Activated T-helper 1 cell treated with Interleukin-2 at 50 U/mL for 16 hours (primary cell): ENCODE results near the gene FGGY.
"Not testable (repeated sequence)": the region's sequence is repeated elsewhere in the genome, so short reads cannot be mapped to it uniquely, and the experiment has no call there.

Source experiments
- DNase-seq: peaks from one replicate; pipeline ENCODE4 v3.0.0-alpha.2; 2020; ENCODE audit warnings: low read depth

Gene FGGY

DNA sequence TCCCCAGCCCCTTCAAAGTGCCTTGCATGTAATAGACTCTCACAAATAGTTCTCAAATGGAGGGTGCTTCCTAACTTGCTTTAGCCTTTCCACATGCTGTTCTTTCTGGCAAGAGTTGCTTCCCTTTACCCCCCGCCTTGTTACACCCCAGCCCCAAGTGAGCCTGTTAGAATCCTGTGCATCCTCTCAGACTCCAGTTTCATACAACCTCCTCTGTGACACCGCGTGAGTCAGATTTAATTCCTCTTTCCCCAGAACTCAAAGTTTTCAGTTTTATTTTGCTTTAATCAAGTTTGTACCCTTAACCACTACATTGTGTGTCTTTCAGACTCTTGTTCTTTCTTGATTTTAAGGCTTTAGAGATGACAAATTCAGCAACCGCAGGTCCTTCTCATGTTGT is 283.4 kb downstream of the FGGY start:
- no peak for DNase-seq

DNA sequence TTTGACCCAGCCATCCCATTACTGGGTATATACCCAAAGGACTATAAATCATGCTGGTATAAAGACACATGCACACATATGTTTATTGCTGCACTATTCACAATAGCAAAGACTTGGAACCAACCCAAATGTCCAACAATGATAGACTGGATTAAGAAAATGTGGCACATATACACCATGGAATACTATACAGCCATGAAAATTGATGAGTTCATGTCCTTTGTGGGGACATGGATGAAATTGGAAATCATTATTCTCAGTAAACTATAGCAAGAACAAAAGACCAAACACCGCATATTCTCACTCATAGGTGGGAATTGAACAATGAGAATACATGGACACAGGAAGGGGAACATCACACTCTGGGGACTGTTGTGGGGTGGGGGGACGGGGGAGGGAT is 295.5 kb downstream of the FGGY start:
- DNase-seq: not testable (repeated sequence)

DNA sequence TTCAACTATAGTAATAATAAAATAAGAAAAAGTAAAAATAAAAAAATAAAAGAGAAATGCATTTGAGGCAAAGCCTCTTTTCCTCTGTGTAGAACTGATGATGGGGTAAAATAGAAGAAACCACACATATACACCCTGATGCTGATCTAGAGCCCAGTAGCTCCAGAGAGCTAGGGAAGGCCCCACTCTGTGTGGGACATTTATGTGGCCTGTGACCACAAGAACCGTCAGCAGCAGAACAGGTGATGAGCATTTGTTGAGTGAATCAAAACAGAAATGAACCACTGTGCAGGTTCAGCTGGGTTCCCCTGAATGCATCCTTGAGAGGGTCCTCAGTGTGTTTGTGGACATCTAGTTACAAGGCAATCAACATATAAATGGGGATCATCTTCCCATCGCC is 296.0 kb downstream of the FGGY start:
- no peak for DNase-seq

DNA sequence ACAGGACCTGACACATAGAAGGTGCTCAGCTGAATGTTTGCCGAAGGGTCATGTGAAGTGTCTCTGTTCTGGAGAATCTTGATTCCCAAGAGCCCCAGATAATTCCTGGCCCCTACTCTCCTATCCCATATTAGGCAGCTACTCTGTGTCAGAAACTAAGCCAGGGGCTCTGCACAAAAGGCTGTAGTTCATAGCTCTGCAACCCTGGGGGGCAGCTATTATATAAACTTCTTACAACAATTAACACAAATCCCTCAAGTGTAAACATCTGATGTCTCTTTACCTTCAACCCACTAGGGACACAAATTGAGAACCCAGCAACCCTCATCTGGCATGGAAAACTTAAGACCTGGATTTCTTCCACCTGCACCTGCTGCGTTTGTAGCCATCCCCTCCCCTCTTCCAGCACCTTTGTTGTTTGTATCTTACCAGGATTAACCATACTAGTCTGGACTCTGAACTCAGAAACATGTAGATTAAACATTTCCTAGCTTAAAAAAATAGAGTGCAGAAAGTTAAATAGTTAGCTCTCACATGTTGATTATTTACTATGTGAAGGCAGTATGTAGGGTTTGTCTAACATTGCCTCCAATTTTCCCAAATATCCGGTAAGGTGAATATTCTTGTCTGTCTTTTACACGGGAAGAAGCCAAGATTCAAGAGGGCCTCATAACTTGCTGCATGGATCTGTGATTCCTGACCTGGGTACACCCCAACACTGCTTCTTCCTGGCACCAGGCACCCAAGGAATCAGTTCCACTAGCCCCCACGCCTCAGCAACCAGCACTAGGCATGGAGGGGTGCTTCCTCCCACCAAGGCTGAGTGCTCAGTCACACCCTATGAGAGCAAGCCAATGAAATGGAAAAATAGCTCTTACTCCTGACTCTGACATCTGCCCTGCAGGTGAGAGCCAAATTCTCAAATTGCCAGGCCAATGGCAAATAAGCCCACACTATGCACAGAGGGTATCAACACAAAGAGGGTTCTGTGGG is 297.2 kb downstream of the FGGY start:
- no peak for DNase-seq

DNA sequence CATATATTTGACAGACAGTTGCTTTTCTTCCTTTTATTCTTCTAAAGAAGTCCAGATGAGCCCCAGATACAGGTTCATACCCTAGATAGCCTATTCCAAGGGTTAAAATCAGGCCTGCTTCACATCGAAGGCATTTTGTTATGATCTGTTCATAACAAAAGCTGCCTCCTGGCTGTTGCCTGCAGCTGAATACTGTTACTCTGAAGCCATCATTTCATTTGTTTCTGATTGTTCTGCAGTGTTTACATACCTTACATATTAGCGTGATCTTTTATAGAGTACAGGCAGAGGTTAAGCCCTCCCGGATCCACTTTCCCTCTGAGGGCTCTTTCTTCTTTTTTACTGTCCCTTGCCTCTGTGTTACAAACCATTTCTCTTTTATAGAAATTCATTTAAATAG is 298.9 kb downstream of the FGGY start:
- no peak for DNase-seq

DNA sequence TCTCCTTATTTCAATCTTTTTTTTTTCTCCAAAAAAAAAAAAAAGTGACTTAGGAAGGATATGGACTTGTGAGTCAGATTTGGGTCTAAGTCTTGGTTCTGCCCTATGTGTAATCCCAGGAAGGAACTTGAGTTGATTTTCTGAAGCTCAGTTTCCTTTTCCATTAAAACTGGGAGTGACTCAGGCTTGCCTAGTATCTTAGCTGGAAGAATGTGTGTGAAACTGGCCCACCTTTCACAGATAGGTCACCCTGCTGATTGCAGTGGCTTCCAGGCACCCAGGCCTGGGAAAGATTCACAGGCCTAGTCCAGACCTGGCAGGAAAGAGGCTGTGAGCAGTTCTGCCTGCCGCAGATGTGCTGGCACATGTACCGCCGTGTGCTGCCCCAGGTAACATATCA is 299.5 kb downstream of the FGGY start:
- no peak for DNase-seq

DNA sequence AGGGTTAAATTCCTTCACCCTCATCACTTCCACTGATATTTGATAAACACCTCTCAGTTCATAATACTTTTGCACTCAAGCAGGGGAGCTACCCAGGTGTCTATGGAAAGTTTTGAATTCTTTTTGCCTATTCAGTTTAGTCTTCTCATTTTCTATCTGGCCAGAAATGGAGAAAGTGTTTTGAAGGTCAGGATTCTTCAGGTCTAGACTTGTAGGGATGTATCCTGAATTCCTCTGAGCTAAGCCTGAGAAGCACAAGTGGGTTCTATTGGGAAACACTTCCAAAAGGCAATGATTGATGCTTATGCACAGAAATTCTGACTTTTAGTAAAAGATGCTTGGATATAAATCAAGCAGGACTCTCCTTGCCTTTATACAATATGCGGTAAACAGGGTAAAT is 300.1 kb downstream of the FGGY start:
- DNase-seq: no peak

DNA sequence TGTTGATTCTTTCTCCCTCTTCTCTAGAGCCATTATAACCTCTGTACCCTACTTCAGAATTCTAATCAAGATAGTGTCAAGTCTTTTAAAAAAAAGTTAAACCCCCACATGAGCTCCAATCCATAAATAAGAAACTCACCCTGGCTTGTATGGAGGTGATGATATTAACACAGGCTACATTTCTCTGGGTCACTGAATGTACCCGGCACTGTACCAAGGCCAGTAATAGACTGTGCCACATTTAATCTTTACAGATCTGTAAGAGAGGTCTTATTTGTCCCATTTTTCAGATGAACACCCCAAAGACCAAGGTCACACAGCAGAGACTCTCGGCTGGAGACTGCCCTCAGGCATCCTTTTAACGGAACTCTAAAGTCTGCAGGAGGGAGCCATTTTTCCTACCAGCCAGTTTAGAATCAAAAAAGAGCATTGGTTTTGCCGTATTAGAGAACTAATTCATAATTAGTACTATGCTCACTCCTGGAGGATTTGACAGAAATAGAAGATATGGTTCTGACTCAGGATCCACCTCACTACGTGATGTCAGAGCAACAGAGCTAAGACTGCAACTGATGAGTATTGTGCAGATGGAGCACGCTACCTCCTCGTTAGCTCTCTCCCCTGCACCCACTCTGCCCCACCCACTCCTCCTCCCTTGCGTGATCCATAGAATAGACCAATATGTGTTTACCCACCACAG is 300.7 kb downstream of the FGGY start:
- DNase-seq: no peak

DNA sequence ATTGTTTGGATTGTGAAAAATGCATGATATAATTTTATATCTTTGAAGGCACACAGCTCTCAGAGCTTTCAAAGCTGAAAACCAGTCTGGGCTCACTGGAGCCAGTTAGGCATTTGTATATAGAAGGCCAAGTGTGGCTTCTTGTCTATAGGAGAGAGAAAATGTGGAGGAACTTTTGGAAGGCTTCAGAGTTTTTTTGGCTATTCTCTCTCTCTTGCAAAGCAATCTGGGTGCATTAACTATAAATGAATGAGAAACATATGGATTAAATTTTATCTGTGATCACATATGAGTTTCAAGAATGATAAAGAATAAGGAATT is 301.2 kb downstream of the FGGY start:
- DNase-seq: no peak

DNA sequence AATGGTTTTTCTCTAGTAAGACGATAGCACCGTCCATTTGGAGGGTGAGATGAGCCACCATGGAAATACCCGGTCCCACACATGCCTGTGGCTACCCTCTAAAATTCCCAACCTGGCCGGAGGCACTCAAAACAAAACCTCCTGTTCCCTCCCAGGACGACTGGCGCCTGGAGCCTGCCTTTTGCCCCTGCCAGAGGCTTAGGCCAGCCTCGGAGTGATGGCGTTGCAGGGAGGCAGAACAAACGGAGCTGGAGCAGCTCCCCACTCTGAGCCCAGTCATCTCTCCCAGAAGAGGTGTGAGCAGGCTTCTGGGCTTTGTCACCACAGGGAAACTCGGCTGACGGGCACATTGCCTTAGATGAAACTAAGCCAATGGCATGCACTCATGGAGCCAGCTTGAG is 304.1 kb downstream of the FGGY start:
- DNase-seq: no peak

DNA sequence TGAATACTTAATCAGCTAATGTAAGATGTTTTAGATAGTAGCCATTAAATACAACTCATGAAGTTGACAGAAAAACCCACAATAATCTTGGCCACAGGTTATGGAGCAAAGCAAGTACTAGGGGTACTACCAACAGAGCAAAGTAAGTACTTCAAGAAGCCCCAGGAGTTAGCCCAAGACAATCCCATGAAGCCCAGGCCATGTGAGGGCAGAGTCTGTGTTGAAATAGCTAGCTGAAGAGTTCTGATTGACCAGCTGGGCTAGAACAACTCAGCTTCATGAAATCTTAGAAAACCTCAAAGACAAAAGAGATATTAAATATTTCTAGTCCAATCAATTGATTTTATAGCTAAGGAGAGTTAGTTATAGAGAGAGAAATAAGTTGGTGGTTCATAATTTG is 304.9 kb downstream of the FGGY start:
- DNase-seq: no peak

DNA sequence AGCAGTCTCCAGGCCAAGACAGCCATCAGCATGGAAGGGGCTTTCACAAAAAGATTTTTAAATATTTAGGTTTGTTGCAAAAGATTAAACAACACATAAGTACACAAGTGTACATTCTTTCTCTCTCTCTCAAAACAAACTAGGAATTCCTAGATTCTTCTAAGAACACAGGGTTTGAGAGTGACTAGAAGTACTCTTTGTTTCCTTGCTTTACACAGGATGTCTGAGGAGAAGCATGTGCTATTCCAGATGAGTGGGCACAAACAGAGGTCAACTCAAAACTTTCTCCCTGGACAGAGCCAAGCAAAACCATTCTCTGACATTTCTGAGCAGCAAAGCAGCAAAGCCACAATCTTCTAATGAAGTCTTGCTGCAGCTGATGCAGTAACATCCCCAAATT is 307.3 kb downstream of the FGGY start:
- DNase-seq: no peak

DNA sequence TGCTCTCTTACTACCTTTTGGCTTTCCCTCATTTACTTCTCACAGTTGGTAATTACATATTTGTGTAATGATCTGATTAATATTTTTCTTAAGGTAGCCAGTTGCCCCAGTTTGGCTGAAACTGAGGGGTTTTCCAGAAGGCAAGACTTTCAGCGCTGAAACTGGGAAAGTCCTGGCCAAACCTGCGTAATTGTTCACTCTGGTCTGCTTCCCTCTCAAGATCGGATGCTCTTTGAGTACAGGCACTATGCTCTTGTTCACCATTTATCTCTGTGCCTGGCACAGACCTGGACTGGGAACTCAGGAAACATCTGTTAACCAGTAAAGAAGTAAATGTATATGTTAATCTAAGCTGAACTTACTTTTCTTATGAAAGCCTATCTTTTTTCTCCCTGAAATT is 308.3 kb downstream of the FGGY start:
- no peak for DNase-seq

DNA sequence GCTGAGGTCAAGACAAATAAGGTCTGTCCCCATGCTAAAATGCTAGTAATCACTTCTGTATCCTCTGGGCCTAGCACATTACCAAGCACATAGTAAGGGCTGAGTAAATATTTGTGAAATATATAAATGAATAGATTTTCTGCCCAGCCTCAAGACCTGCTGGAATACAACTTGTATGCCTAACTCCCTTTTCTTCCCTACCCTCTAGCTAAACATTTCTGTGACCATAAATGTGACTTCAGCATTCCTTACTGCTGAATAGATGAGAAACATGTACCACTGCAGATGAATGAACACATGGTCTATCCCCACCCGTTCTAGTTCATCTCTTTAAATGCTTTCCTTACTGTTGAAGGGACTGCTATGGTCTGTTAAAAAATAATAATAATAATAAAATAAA is 308.9 kb downstream of the FGGY start:
- no peak for DNase-seq

DNA sequence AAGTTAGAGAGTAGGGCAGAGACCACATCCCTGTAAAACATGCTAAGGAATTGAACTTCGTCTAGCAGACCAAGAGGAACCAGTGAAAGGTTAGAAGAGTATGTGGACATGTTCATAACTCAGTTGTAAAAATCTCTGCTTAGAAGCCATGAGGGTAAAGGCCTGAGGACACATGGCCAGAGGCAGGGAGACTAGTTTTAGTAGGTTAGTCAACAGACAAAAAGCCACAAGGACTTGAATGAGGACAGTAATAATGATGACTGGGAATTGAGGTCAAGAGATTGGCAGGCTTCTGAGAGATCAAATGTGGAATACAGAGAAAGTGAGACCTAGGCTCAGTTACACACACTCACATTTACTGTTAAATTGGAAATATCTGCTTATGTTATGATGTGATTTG is 312.4 kb downstream of the FGGY start:
- no peak for DNase-seq

DNA sequence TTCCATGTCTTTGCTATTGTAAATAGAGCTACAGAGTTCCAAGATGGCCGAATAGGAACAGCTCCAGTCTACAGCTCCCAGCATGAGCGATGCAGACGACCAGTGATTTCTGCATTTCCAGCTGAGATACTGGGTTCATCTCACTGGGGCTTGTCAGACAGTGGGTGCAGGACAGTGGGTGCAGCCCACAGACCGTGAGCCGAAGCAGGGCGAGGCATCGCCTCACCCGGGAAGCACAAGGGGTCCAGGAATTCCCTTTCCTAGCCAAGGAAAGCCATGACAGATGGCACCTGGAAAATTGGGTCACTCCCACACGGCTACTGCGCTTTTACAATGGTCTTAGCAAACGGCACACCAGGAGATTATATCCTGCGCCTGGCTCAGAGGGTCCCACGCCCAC is 313.6 kb downstream of the FGGY start:
- DNase-seq: not testable (repeated sequence)

DNA sequence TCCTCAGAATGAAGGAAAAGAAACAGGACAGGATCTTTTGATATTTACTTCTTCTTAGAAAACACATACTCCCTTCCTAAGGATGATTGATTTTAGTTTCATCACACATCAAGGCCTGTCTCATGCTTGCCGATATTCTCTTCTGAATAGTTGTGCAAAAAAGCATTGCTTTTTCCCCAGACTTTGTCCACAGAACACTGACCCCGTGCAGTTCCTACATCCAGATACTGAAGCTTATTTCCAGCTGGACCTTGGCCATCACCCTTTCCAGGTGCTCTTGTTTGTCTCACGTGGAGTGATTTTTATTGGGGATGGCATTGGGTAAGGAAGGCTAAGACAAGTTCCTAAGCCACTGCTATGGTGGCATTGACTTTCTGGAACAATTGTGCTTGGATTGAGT is 320.5 kb downstream of the FGGY start:
- DNase-seq: no peak

DNA sequence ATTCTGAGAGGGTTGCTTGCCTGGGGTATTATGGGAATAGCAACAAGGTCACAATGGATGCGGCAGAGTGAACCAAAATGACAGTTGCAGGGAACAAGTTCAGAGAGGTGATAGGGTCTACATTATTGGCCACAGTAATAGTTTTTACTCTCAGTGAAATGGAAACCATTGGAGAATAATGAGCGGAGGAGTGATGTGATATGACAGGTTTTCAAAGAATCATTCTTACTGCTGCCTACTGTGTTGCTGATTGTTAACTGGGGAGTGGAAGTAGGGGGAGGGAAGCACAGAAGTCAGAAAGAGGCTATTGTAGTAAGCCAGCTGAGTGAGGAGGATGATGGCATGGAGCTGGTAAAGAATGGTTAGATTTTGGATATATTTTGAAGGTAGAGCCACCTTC is 322.7 kb downstream of the FGGY start:
- DNase-seq: no peak

DNA sequence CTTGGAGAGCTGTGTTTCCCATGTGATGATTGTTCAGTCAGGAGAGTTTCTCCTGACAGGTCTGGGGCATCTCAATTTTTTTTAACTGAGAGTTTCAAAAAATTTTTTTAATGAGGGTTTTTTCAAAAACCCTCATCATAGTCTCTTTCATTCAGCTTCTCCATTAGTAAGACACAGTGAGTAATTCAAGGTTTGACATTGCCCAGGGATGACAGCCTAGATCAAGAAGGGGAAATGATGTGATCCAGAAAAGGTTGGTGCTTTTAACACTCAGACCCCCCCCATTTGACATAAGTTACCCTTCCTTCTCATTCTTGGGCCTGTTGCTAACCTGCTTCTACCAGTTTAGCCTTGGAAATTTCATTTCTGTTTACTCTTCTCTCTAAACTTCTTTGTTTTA is 328.5 kb downstream of the FGGY start:
- no peak for DNase-seq

DNA sequence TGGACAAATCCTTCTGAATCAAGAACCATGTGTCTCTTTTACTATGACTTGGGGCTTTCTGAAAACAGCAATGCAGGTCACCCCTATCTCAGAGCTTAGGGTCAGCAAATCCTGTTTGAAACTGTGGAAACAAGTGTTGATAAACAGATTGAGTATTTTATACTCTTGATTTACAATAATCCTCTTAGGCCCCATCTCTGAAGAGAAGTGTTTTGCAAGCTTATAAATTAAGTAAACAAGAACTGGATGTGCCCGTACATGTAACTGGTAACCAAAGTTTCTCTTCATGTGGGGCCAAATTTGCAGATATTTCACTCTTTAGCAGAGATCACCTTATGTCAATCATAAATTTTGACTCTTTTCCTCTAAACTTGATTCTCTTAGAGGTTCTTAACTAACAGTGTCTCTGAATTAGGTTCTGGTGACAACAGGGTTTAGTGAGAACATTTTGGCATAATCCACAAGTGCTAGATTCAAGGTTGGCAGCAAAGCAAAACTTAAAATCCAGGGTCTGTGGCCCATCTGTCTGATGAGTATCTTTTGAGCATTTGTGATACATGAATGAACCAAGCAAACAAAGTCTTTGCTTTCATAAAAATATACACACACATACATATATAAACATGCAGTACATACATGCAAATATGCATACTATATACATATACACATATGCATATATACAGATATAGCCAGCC is 334.8 kb downstream of the FGGY start:
- DNase-seq: no peak

DNA sequence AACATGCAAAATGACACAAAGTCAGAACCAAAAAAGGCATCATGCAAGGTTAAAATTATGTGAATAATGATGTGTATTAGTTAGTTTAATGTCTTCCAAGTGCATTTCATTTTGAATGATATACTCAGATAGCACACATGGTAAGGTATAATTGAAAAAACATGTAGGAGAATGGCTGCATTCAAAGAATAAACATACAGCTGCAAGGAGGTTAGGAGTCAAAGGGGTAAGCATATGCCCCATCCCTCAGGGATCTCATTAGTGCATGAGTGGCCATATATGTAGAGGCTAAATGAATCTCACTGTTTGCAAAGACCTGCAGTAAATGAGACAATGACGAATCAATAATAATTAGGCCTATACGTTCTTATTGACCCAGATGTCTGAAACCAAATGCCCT is 338.2 kb downstream of the FGGY start:
- no peak for DNase-seq

DNA sequence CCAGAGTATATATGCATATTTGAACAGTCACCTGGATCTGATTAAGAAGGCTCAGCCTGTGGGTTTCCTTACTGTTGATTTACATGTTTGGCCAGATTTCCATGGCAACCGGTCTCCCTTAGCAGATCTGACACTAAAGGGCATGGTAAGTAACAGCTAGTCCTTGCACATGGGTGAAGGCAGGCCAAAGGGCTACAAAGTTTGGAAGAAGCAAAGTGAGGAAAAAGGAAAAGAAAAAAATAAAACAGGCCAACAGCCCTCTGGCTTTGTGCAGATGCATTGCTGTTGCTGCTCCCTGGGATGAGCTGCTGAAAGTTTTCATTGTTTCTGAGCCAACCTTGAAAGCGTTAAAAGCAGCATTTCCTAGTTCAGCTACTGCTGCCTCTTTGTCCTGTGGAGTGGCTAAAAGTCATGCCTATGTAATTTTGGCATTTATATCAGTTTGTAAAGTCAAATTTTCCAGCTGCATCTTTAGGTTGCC is 341.4 kb downstream of the FGGY start:
- DNase-seq: no peak

DNA sequence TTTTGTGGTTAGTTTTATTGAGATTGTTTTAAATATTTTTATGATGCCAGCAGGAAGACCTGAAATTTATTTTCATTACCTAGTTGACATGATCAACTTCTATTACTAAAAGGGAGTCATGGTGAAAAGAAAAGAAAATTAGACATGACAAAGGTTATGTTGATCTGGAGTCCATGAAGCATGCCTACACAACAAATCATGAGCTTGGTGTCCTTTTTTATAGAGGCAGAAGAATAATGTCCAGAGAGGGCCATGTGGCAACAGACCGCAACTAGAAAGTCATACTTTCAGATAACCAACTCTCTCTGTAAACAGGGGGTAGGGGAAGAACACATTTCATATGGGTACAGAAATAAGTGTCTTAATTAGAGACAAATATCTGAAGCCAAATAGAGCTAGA is 342.4 kb downstream of the FGGY start:
- no peak for DNase-seq
